Left ventricle myocardium inferior (tissue), 1 donor: ENCODE measurements around the gene NR1H4. TPM values are rescaled to one million over a fixed set of nuclear protein-coding genes. Genes with fewer than 3 reads are reported as not detected.
A peak's percentile ranks its signal among the peaks of the same experiment; 100 is the strongest.
"Not testable (repeated sequence)": the region's sequence is repeated elsewhere in the genome, so short reads cannot be mapped to it uniquely, and the experiment has no call there.

ENCODE experiments used
- DNase-seq: peaks from one replicate; pipeline ENCODE4 v3.0.0-alpha.2; 2020
- H3K27ac ChIP-seq: fragments of 200-600 bp; replicated peaks from 2 replicates; pipeline ENCODE4 v1.8.0; 2021
- H3K27me3 ChIP-seq: fragments of 200-600 bp; 2 replicates; pipeline ENCODE4 v1.8.0; 2021; ENCODE audit warnings: low read depth
- H3K36me3 ChIP-seq: fragments of 200-600 bp; 2 replicates; pipeline ENCODE4 v1.8.0; 2021
- H3K4me1 ChIP-seq: fragments of 200-600 bp; 2 replicates; pipeline ENCODE4 v1.8.0; 2021
- H3K4me3 ChIP-seq: fragments of 200-600 bp; 2 replicates; pipeline ENCODE4 v1.8.0; 2021; ENCODE audit warnings: mild to moderate bottlenecking, moderate library complexity
- H3K9me3 ChIP-seq: fragments of 200-600 bp; replicated peaks from 2 replicates; pipeline ENCODE4 v1.8.0; 2021
- CTCF ChIP-seq: fragments of 200-600 bp; IDR thresholded peaks from 2 replicates; pipeline ENCODE4 v1.8.0; 2021; ENCODE audit warnings: antibody characterized with exemption, mild to moderate bottlenecking, borderline replicate concordance
- intact Hi-C: fragments of 100-400 bp; cut with micrococcal nuclease; formaldehyde crosslinking; loops from one replicate; pipeline ENCODE4 v1.11.0; 2022
- total RNA-seq: library from RNA; stranded (reverse); fragmentation: NEBNext Ultra II Directional; extraction: Animal tissue kit (Norgen Biotek cat#: 25700); gene quantifications from one replicate; pipeline ENCODE4 v1.2.1, GENCODE V29; 2021
- donor health status: DM: no; HTN: yes; CAD: no; lungs with severe emphysema.

Gene NR1H4
- total RNA-seq, 1 donor from 2014 or later: not detected

GRCh38 chr12:100591979-100592378 is 118.3 kb downstream of the NR1H4 start:
- peaks cover 37% of the 10 kb centered on the region for H3K9me3 ChIP-seq
- H3K27me3 ChIP-seq: no peaks in the 10 kb centered on the region
- intact Hi-C loops: no loop called here
- no peaks in the 10 kb centered on the region for H3K4me1 ChIP-seq
- H3K27ac ChIP-seq: no peak overlapping the region
- DNase-seq: no peak
- no peak overlapping the region for H3K4me3 ChIP-seq
- no peaks in the 10 kb centered on the region for H3K36me3 ChIP-seq
- TF ChIP-seq CTCF: no peak

- H3K4me1 ChIP-seq: no peaks in the 10 kb centered on the region
- no peaks in the 10 kb centered on the region for H3K36me3 ChIP-seq
- H3K27me3 ChIP-seq: no peaks in the 10 kb centered on the region
- peaks cover 21% of the 10 kb centered on the region for H3K9me3 ChIP-seq
- H3K4me3 ChIP-seq: peak overlapping the region; percentile 14
- peak overlapping the region; percentile 24 for H3K27ac ChIP-seq
- no peak for TF ChIP-seq CTCF
- no peak for DNase-seq
- intact Hi-C loops: no loop called here
Observed at GRCh38 chr12:100593490-100593889, 119.8 kb downstream of the NR1H4 start.

- H3K4me3 ChIP-seq: no peak overlapping the region
- intact Hi-C loops: no loop called here
- H3K27ac ChIP-seq: no peak overlapping the region
- H3K4me1 ChIP-seq: no peaks in the 10 kb centered on the region
- no peaks in the 10 kb centered on the region for H3K27me3 ChIP-seq
- peaks cover 7% of the 10 kb centered on the region for H3K9me3 ChIP-seq
- DNase-seq: no peak
- no peaks in the 10 kb centered on the region for H3K36me3 ChIP-seq
- TF ChIP-seq CTCF: no peak
Observed at GRCh38 chr12:100601626-100602025, 128.0 kb downstream of the NR1H4 start.

- DNase-seq, H3K4me3 ChIP-seq, H3K4me1 ChIP-seq, intact Hi-C loops, H3K27me3 ChIP-seq, H3K27ac ChIP-seq, H3K36me3 ChIP-seq: not testable (repeated sequence)
- peaks cover 16% of the 10 kb centered on the region for H3K9me3 ChIP-seq
Observed at GRCh38 chr12:100602997-100603396, 129.3 kb downstream of the NR1H4 start.

GRCh38 chr12:100608776-100609175 is 135.1 kb downstream of the NR1H4 start:
- Histone ChIP-seq H3K27ac (no peak overlapping the region), H3K36me3 (no peaks in the 10 kb centered on the region), H3K27me3 (no peaks in the 10 kb centered on the region), H3K4me1 (no peaks in the 10 kb centered on the region), H3K4me3 (no peak overlapping the region), H3K9me3 (peaks cover 16% of the 10 kb centered on the region)
- intact Hi-C loops: no loop called here
- no peak for DNase-seq
- TF ChIP-seq CTCF: no peak

- no peak overlapping the region for H3K4me3 ChIP-seq
- no peaks in the 10 kb centered on the region for H3K27me3 ChIP-seq
- intact Hi-C loops: no loop called here
- no peak overlapping the region for H3K27ac ChIP-seq
- no peak for TF ChIP-seq CTCF
- no peak for DNase-seq
- H3K9me3 ChIP-seq: peaks cover 15% of the 10 kb centered on the region
- H3K4me1 ChIP-seq: no peaks in the 10 kb centered on the region
- no peaks in the 10 kb centered on the region for H3K36me3 ChIP-seq
Observed at GRCh38 chr12:100610666-100611430, 137.2 kb downstream of the NR1H4 start.
